Natural killer cell treated with Interleukin-12 subunit alpha and Interleukin-12 subunit beta and Interleukin-15 and Interleukin-18, amount 100 ng/mL, for 72 hours (primary cell): ENCODE data around the gene AGAP3. TPM values are rescaled to one million over a fixed set of nuclear protein-coding genes. Genes with fewer than 3 reads are reported as not detected.

Experiments used
- ATAC-seq, 2 donors: fragments of 150-1000 bp; cut with Tn5 transposase in 1 of 2; sonication (Bioruptor Pico), chemical (Tn5 transposase) in 1 of 2; 2 replicates each; pipeline ENCODE4 v1.10.0; 2021
- DNase-seq: peaks from one replicate; pipeline ENCODE4 v3.0.0; 2022; ENCODE audit warnings: low spot score
- H3K27ac Mint-ChIP-seq, 2 donors: 1 replicate in 1 of 2; 2 replicates in 1 of 2; pipeline ENCODE4 v1.8.0; 2022; ENCODE audit warnings: mixed read lengths in 2 of 2, mild to moderate bottlenecking in 1 of 2, moderate library complexity in 1 of 2
- H3K27me3 Mint-ChIP-seq, 2 donors: 1 replicate in 1 of 2; 2 replicates in 1 of 2; pipeline ENCODE4 v1.8.0; 2022; ENCODE audit warnings: mixed read lengths in 2 of 2
- H3K36me3 Mint-ChIP-seq: one replicate; pipeline ENCODE4 v1.8.0; 2022; ENCODE audit warnings: mixed read lengths
- H3K4me1 Mint-ChIP-seq, 2 donors: 1 replicate in 1 of 2; 2 replicates in 1 of 2; pipeline ENCODE4 v1.8.0; 2022; ENCODE audit warnings: low read depth in 2 of 2, mixed read lengths in 2 of 2, mild to moderate bottlenecking in 1 of 2
- H3K4me3 Mint-ChIP-seq: one replicate; pipeline ENCODE4 v1.8.0; 2022; ENCODE audit warnings: mixed read lengths
- H3K9me3 Mint-ChIP-seq: 2 replicates; pipeline ENCODE4 v1.8.0; 2022; ENCODE audit warnings: mixed read lengths
- total RNA-seq, 2 donors: library from RNA; stranded (reverse); gene quantifications; one replicate each; pipeline ENCODE4 v1.2.3, GENCODE V29; 2022

Gene AGAP3
- total RNA-seq, 2 donors from 2014 or later, result 28.4 to 101 TPM

GRCh38 chr7:151051108-151051507, 35.2 kb upstream of the AGAP3 start:
- H3K9me3 Mint-ChIP-seq, result no peaks in the 10 kb centered on the region
- peaks cover 3 to 8% of the 10 kb centered on the region in 2 donors for H3K27me3 Mint-ChIP-seq
- no peaks in the 10 kb centered on the region for H3K36me3 Mint-ChIP-seq
- ATAC-seq (peak; percentile 56 to 61), DNase-seq (no peak)
- H3K4me3 Mint-ChIP-seq, result no peak overlapping the region
- H3K4me1 Mint-ChIP-seq, result peaks cover 0 to 8% of the 10 kb centered on the region in 2 donors
- no peak overlapping the region for H3K27ac Mint-ChIP-seq

- H3K27ac Mint-ChIP-seq, result no peak overlapping the region
- H3K9me3 Mint-ChIP-seq, result no peaks in the 10 kb centered on the region
- H3K36me3 Mint-ChIP-seq, result no peaks in the 10 kb centered on the region
Observed at GRCh38 chr7:151053096-151053495, 33.2 kb upstream of the AGAP3 start.

GRCh38 chr7:151053751-151054150, 32.5 kb upstream of the AGAP3 start:
- peaks cover 3 to 8% of the 10 kb centered on the region in 2 donors for H3K27me3 Mint-ChIP-seq
- no peak overlapping the region for H3K4me3 Mint-ChIP-seq
- H3K4me1 Mint-ChIP-seq, result peaks cover 13 to 15% of the 10 kb centered on the region in 2 donors
- DNase-seq (no peak), ATAC-seq (no peak)
- H3K27ac Mint-ChIP-seq, result no peak overlapping the region
- H3K9me3 Mint-ChIP-seq, result no peaks in the 10 kb centered on the region
- no peaks in the 10 kb centered on the region for H3K36me3 Mint-ChIP-seq

More at GRCh38 chr7:151053096-151053495, 33.2 kb upstream of the AGAP3 start:
- H3K4me3 Mint-ChIP-seq, result no peak overlapping the region
- no peak for DNase-seq
- ATAC-seq, result no peak
- H3K4me1 Mint-ChIP-seq, result peaks cover 9 to 11% of the 10 kb centered on the region in 2 donors
- H3K27me3 Mint-ChIP-seq, result peaks cover 3 to 8% of the 10 kb centered on the region in 2 donors

- peak overlapping the region; percentile 93 for H3K4me3 Mint-ChIP-seq
- peaks cover 3 to 8% of the 10 kb centered on the region in 2 donors for H3K27me3 Mint-ChIP-seq
- ATAC-seq (no peak), DNase-seq (no peak)
- H3K4me1 Mint-ChIP-seq, result peaks cover 21 to 22% of the 10 kb centered on the region in 2 donors
- no peaks in the 10 kb centered on the region for H3K36me3 Mint-ChIP-seq
- no peak overlapping the region for H3K27ac Mint-ChIP-seq
- no peaks in the 10 kb centered on the region for H3K9me3 Mint-ChIP-seq
Observed at GRCh38 chr7:151056283-151056665, 30.0 kb upstream of the AGAP3 start.

GRCh38 chr7:151056666-151057505, 29.4 kb upstream of the AGAP3 start:
- Mint-ChIP-seq H3K27me3 (peaks cover 3 to 8% of the 10 kb centered on the region in 2 donors), H3K36me3 (no peaks in the 10 kb centered on the region), H3K4me1 (peaks cover 27 to 28% of the 10 kb centered on the region in 2 donors), H3K4me3 (peak overlapping the region; percentile 93), H3K27ac (peak overlapping the region; percentile 83 to 92), H3K9me3 (no peaks in the 10 kb centered on the region)
- ATAC-seq, result no peak
- DNase-seq, result no peak

GRCh38 chr7:151057506-151057988, 28.7 kb upstream of the AGAP3 start, which contains the start of gene CDK5:
TSS of gene CDK5 (minus strand) at chr7:151057897. CDS start at chr7:151057848, 49 bp downstream.
- Mint-ChIP-seq H3K9me3 (no peaks in the 10 kb centered on the region), H3K4me1 (peaks cover 27 to 28% of the 10 kb centered on the region in 2 donors), H3K27me3 (peaks cover 2 to 4% of the 10 kb centered on the region in 2 donors), H3K36me3 (no peaks in the 10 kb centered on the region), H3K27ac (peak within 1 kb of the TSS; percentile 83 to 92), H3K4me3 (peak within 1 kb of the TSS; percentile 93)
- ATAC-seq, result peak in 1 of 2 donors; percentile 1
- DNase-seq, result no peak

GRCh38 chr7:151057989-151058780, 28.1 kb upstream of the AGAP3 start:
- Mint-ChIP-seq H3K4me1 (peaks cover 25 to 28% of the 10 kb centered on the region in 2 donors), H3K36me3 (no peaks in the 10 kb centered on the region), H3K4me3 (peak overlapping the region; percentile 93), H3K27me3 (no peaks in the 10 kb centered on the region), H3K9me3 (no peaks in the 10 kb centered on the region), H3K27ac (peak overlapping the region; percentile 83 to 92)
- ATAC-seq, result peak; percentile 95 to 97
- DNase-seq, result peak; percentile 98

GRCh38 chr7:151058781-151059366, 27.4 kb upstream of the AGAP3 start:
- ATAC-seq (no peak), DNase-seq (no peak)
- Mint-ChIP-seq H3K4me1 (peaks cover 25 to 28% of the 10 kb centered on the region in 2 donors), H3K9me3 (no peaks in the 10 kb centered on the region), H3K36me3 (no peaks in the 10 kb centered on the region), H3K4me3 (peak overlapping the region; percentile 93), H3K27ac (peak overlapping the region; percentile 83 to 92), H3K27me3 (no peaks in the 10 kb centered on the region)

GRCh38 chr7:151059367-151060112, 26.7 kb upstream of the AGAP3 start, which contains the start of gene SLC4A2:
TSS of gene SLC4A2 (plus strand) at chr7:151059589. CDS start at chr7:151061988, 2,399 bp downstream.
- no peaks in the 10 kb centered on the region for H3K36me3 Mint-ChIP-seq
- H3K4me3 Mint-ChIP-seq, result peak within 1 kb of the TSS; percentile 93
- H3K4me1 Mint-ChIP-seq, result peaks cover 25 to 28% of the 10 kb centered on the region in 2 donors
- no peaks in the 10 kb centered on the region for H3K9me3 Mint-ChIP-seq
- ATAC-seq, result peak; percentile 63 to 69
- H3K27me3 Mint-ChIP-seq, result no peaks in the 10 kb centered on the region
- peak within 1 kb of the TSS; percentile 83 to 92 for H3K27ac Mint-ChIP-seq
- DNase-seq, result peak; percentile 84

GRCh38 chr7:151060113-151060415, 26.2 kb upstream of the AGAP3 start:
- H3K36me3 Mint-ChIP-seq, result no peaks in the 10 kb centered on the region
- H3K27ac Mint-ChIP-seq, result peak overlapping the region in 1 of 2 donors; percentile 92
- no peaks in the 10 kb centered on the region for H3K27me3 Mint-ChIP-seq
- DNase-seq (no peak), ATAC-seq (no peak)
- H3K9me3 Mint-ChIP-seq, result no peaks in the 10 kb centered on the region
- H3K4me1 Mint-ChIP-seq, result peaks cover 25 to 28% of the 10 kb centered on the region in 2 donors
- peak overlapping the region; percentile 93 for H3K4me3 Mint-ChIP-seq

GRCh38 chr7:151060416-151061212, 25.7 kb upstream of the AGAP3 start:
- peak overlapping the region in 1 of 2 donors; percentile 92 for H3K27ac Mint-ChIP-seq

More at GRCh38 chr7:151060416-151061212, 25.7 kb upstream of the AGAP3 start:
- ATAC-seq (no peak), DNase-seq (no peak)
- no peaks in the 10 kb centered on the region for H3K27me3 Mint-ChIP-seq
- H3K9me3 Mint-ChIP-seq, result no peaks in the 10 kb centered on the region
- peaks cover 28% of the 10 kb centered on the region in 2 donors for H3K4me1 Mint-ChIP-seq
- H3K36me3 Mint-ChIP-seq, result no peaks in the 10 kb centered on the region
- H3K4me3 Mint-ChIP-seq, result peak overlapping the region; percentile 93
